GM18861 (cell line): ENCODE data around the gene WDR37.

Experiments used
- ATAC-seq: cut with Tn5 transposase; IDR thresholded peaks from one replicate; pipeline ENCODE4 v1.9.1; 2021; ENCODE audit not compliant: unreplicated experiment

The WDR37 gene

DNA sequence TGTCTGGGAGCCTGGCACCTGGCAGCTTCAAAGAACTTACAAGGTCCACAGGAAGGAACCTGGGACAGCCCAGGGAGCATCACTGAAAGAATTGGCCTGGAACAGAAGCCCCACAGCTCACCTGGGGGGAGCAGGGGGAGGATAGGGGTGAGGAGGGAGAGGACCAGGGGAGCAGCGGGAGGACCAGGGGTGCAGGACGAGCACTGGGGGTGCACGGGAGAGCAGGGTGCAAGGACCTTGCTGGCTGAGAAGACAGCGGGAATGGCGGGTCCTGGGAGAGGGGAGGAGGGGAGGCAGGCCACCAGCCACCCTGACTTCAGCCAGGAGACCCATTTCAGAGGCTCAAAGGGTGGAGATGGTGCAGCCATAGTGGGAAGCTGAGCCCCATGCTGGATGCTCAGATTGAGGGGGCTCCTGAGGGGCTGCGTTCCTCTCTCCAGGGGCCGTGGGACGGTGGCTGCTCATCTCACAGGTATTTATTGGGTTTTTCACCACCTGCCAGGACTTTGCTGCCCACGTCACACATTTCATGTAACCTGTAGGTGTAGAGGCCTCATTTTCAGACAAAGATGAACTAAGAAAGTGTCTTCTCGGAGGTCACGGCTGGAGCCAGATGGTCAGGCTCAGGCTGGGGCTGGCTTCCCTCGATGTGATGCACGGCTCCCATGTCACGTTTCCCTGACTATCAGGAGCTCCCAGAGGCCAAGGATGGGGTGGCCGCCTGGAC is 110.1 kb downstream of the WDR37 start:
- ATAC-seq, result no peak

DNA sequence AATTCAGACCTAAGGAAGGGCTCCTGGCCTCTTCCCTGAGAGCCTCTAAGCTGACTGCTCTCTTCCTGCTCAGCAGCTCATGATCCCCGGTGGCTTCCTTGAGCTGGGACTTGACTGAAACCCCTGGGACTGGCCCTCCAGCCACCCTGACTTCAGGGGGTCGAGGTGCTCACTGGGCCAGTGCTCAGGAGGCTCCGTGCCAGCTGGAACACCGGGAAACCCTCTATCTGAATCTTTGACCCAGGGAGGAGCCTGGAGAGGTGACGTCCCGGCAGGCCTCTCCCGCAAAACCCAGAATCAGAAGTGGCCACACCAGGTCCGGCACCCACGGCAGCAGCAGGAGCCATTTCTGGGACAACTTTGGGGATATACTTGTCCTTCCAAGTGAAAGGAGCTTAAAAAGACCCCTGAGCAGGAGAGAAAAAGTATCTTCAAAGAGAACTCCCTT is 110.7 kb downstream of the WDR37 start:
- ATAC-seq, result no peak

DNA sequence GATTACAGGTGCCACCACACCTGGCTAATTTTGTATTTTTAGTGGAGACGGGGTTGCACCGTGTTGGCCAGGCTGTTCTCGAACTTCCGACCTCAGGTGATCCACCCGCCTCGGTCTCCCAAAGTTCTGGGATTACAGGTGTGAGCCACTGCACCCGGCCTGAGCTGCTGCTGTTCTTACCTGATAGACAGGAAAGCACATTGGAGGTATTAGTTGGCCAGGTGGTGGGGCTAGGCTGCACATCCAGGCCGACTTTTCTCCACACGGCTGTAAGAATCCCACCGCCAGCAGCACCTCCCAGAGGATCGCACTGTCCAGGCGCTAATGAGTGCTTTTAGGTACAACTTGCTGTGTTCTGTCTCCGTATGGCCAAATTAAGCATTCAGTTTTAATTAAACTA is 112.6 kb downstream of the WDR37 start:
- ATAC-seq, result no peak

DNA sequence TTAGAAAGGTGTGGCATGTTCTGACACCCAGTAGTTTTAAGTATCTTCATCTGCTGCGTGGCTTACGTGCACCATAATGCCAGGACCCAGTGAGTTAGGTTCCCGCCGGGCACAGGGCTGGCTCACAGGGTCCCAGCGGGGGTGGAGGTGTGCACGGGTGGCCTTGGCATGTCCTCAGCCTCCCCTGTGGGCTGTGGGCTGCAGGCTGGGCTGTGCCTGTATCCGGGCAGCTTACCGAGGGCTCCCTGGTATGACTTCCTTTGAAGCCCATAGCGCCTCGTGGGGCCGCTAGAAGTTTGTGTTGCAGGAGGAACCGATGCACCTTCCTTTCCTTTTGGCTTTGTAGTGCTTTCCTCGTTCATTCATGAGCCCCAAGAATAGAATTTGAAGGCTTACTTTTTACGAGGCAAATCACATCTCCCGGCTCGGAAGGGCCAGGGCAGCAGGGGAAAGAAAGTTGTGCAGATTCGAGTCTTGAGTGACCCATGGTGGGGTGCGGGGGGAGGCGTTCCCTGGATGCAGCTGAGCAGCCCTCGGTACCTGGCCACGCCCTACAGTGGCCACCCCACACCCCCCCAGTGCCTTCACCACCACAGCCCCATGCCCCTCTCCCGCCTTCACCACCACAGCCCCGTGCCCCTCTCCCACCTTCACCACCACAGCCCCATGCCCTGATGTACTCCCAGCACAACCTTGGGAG is 113.2 kb downstream of the WDR37 start:
- no peak for ATAC-seq

DNA sequence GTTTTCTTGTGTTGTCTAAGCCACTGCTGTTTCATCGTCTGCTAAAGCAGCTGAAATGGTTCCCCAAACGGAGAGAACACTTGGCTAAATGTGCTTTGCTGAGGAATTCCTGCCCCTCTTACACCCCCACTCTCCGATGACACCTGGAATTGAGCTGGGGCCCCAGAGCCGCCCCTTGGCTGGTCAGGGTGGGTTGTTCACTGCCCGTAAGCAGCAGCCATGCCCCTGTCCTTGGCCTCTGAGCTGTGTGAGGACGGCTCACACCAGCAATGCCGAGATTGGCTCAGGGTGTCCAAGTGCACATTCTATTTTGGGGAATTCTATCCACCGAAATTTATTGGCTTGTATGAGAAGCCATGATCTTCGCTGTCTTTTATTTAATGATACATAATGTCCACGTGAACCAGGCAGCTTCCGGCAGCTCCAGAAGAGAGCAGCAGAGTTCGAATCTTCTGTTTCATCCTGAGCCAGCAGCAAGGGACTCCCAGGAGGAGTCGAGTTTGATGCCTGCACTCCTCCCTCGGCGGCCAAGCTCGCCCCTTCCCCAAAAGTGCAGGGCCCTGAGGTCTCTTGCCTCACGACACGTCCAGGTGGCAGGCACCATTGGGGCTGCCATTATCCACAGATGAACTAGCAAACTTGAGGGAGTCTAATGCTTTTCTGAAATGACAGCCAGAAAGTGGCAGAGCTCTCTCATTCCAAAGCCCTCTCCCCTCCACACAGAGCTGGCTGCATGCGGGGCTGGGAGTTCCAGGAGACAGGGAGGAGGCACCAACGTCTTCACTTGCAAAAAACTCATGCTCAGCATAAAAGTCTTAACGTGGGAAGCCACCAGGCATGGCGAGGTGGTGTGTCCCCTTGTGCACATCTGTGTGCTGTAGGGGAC is 114.0 kb downstream of the WDR37 start:
- ATAC-seq, result no peak

DNA sequence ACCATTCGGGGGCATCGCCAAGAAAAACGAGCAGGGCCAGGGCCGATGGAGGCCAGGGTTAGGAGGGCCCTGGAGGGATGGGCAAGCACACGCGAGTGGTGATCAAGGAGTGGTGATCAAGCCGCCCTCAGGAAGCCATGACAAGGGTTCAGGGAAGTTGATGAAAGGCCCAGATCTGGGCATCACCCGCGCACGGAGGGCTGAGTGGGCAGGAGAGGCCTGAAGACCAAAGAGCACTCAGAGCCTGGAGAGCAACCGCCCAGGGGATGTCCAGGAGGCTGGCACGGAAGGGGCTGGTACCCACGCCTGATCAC is 114.6 kb downstream of the WDR37 start:
- no peak for ATAC-seq

DNA sequence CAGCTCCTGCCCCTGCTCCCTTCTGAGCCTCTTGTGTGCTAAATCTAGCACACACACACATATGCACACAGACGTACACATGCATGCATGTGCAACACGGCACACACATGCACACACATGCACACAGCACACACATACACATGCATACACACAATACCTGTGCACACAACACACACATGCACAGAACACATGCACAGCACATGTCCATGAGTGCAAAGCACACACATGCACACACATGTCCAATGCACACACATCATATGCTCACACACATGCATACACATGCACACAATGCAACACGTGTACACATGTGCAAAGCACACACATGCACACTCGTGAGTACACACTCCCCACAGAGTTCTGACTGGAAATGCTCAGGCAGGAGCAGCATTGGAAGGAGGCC is 115.0 kb downstream of the WDR37 start:
- no peak for ATAC-seq

DNA sequence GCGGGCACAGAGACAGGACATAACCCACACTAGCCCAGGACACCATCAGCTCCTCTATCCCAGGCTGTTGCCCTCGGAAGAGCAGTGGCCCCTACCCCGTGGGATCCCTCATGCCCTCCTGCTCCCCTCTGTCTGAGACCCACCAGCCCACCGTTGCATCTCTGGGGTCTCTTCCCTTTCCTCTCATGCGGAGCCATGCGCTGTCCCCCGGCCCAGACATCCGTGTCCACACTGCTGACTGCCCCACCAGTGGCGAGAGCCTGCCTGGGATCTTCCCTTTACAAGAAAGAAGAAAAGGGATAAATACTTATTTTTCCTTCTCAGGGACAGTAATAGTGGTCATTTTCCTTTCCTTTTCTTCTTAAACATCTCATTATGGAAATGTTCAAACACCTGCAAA is 115.4 kb downstream of the WDR37 start:
- ATAC-seq, result no peak

DNA sequence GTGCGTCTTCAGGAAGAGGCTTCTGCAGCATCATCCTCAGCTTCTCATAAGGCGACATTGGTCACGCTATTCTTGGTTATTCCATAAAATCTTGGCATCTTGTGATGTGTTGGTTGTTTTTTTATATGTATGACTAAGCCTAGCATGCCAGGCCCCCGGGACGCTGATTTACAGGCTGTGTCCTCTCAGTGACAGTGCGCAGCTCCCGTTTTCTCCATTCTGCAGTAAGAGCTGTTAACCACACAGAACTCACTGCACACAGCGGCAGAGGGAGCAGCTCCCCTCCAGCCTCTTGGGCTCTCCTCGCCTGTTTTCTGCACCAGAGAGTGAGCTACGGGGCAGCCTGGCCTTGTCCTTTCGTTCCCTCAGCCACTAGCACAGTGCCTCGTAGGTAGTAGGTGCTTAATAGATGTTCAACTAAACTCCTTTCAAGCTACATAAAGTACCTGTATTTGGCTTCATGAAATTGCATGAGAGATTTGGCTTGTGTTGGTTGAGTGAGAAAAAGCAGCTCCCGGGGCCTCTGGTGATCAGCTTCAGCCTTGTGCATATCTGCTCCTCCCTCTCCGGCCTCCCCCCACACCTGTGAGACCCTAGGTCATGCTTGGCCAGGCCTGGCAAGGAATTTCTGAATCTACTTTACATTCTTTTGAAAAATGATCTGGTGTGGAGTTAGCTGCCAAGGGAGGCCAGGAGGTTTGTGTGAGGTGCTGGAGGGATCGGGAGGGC is 116.2 kb downstream of the WDR37 start:
- ATAC-seq, result no peak

DNA sequence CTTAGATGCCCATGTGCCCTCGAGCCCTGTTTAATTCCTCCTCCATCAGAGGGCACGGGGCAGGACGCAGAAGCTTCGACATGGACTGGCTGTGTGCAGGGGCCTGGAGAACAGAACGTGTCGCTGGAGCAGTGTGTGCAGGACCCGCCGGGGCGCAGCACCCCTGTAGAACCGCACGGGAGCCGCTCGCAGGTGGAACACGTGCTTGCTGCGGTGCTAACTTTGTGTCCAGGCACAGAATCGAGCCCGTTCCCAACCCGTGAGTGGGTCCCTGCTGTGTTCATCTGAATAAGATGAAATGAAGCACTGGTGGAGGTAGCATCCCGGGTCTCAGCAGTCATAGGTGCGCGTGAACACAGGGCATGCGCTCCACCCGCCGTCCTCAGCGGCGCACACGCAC is 116.9 kb downstream of the WDR37 start:
- ATAC-seq, result no peak

DNA sequence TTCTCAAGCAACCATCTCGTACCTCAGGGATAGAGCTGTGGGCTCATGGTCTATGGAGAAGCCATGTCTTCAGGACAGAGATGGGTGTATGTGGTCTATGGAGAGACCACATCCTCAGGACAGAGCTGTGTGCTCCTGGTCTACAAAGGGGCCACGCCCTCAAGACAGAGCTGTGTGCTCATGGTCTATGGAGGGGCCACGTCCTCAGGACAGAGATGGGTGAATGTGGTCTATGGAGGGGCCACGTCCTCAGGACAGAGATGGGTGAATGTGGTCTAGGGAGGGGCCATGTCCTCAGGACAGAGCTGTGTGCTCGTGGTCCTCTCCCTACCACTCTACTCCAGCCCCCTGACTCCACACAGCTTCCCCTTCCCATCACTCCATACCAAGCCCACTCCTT is 117.8 kb downstream of the WDR37 start:
- no peak for ATAC-seq

DNA sequence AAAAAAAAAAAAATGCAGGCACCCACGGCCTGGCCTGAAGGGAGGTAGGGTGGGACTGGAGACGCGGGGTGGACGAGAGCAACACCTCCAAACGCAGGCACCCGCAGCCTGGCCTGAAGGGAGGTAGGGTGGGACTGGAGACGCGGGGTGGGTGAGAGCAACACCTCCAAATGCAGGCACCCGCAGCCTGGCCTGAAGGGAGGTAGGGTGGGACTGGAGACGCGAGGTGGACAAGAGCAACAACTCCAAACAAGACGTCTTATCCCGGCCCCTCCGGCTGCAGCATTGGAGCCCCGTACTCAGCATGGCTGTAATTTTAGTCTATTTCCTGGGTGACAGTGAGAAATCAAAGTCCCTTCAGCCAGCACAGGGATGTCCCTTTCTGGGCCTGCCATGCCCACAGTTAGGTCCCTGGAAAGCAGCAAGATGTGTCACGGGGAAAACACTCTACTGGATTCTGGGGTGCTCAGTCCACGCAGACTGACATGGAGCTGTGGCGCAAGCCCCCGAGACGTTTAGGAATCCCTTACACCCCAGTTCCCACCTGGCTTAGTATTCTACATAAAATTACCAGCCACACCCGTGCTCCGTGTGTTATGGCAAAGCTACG is 119.9 kb downstream of the WDR37 start:
- no peak for ATAC-seq

DNA sequence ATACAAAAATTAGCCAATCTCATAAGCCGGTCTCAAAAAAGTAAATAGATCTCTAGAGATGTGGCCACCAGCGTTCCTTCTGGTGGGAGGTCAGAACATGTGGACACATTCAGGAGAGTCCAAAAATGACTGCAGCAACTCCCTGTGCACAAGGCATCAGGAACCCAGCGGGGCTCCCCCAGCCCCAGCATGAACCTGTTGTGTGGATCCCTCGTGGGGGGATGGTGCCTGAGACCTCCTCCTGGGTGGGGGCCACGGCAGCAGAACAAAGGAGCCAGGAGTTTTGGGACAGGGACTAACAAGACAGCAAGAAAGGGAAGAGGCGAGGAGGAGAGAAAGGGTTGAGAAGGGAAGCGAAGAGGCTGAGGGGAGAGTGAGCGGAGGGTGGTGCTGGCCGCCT is 121.8 kb downstream of the WDR37 start:
- no peak for ATAC-seq

DNA sequence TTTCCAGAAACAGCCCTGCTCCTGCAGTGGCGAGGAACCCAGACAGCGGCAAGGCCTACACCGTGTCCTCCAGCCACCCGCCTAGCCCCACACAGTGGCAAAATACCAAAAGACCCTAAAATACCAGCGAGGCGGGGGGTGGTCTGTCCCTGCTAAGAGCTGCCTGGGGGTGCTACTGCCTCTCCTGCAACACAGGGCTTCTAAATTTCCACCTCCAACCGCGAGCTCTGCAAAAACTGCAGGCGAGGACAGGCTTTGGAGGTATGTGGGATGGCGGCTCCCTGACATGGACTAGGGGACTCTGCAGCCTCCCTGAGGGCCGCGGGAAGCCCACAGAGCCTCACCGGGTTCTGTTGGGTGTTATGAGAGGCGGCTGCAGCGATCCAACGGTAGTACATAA is 122.3 kb downstream of the WDR37 start:
- no peak for ATAC-seq

DNA sequence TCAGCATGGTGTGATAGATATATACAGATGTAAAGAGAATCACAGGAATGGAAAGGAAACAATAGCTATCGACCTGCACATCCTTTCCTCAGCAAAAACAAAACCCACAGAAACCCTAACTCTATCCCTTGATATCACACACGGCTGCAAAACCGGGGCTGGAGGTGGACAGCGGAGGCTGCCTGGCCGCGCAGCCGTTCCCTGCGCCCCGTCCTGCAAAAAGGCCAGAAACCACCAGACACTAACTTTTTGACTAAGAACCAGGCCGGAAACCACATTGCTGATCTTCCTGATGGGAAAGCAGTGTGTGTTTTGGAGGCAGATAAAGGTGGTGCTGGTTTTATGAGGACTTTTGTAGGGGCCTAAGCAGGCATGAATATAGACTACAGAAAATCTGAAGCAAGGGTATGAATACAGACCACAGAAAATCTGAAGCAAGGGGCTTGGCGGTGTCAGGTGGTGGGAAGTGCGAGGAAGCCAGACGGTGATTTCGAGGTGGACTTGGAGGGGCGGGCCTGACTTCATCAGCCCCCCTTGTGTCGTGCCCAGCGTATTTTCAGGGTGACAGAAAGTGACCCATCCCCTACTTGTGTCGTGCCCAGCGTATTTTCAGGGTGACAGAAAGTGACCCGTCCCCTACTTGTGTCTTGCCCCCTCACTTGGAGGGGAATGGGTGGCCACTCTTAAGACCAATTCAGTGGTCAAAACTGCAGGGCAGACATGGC is 123.3 kb downstream of the WDR37 start:
- no peak for ATAC-seq

DNA sequence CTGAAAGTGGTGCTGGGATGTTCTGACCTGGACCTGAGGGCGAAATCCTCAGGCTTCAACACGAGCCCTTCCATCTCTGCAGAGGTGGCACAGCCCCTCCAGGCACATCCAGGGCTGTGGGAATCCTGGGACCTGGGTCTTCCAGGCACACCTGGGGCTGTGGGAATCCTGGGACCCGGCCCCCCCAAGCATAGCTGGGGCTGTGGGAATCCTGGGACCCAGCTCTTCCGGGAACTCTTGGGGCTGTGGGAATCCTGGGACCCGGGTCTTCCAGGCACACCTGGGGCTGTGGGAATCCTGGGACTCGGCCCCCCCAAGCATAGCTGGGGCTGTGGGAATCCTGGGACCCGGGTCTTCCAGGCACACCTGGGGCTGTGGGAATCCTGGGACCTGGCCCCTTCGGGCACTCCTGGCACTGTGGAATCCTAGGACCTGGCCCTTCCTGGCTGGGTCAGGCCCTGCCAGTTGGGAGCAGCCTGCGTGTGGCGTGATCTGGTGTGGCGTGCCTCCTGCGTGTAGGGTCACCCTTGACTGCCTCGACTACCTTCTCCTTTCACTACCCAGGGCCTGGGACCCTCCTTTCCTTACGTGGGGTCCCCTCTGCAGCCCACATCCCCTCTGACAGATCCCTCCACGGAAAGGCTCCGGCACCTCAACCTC is 124.0 kb downstream of the WDR37 start:
- ATAC-seq, result no peak

DNA sequence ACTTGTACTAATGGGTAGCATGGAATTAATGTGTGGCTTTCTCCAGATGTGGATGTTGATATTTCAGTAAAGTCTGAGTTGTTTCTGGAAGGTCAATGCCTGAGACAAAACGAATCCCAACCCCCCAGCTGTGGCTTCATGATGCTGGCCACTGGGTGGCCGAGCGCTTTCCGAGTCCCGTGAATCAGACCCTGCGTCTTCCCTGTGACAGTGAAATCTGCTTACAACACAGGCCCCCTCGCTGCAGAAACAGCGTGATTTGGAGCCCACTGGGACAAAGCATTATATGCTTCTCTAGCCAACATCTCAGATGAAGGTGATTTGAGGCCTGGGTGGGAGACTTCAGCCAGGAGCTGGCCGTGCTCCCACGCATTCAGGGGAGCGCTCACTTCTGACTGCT is 124.7 kb downstream of the WDR37 start:
- no peak for ATAC-seq
